HG02798 (cell line): ENCODE data around the gene TRIM45.
"Not testable (repeated sequence)": the region's sequence is repeated elsewhere in the genome, so short reads cannot be mapped to it uniquely, and the experiment has no call there.

Experiments used
- ATAC-seq: cut with Tn5 transposase; IDR thresholded peaks from one replicate; pipeline ENCODE4 v1.9.1; 2021; ENCODE audit warnings: mild to moderate bottlenecking; ENCODE audit not compliant: unreplicated experiment, poor library complexity

TRIM45 gene, protein sequence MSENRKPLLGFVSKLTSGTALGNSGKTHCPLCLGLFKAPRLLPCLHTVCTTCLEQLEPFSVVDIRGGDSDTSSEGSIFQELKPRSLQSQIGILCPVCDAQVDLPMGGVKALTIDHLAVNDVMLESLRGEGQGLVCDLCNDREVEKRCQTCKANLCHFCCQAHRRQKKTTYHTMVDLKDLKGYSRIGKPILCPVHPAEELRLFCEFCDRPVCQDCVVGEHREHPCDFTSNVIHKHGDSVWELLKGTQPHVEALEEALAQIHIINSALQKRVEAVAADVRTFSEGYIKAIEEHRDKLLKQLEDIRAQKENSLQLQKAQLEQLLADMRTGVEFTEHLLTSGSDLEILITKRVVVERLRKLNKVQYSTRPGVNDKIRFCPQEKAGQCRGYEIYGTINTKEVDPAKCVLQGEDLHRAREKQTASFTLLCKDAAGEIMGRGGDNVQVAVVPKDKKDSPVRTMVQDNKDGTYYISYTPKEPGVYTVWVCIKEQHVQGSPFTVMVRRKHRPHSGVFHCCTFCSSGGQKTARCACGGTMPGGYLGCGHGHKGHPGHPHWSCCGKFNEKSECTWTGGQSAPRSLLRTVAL

DNA sequence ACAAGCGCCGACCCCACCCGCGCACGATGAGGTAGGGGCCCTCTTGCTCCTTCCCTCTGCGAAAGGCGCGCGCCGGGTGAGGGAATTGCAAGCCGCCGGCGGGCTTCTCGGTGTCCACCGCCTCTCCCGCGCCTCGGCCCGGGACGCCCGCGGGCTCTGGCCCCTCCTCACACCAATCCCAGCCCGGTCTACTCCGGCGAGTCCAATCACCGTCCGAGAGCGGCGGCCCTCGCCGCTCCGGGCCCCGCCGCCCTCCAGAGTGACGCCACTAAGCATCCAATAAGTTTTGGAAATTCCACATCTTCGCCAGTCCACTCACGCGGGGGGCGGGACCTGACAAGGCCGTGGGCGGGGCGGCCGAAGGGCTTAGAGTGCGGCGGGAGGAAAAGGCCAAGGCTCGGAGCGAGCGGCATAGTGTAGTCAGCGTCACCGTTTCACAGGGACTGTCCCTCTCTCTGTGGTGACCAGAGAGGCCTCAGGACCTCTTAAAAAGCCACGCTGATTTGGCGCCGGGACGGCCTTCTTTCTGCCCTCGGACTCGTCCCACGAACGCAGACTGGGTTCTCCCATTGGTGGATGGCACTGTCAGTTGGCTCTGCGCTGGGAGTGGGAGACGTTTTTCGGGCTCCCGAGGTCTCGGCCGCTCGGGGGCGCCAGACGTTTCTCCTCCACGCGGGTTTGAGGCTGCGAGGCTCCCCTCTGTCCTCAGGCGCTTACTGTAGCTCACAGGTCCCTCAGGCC, at the start of gene TRIM45:
Gene TRIM45 (minus strand): TSS at position 161 of the 741 bp plus-strand sequence. CDS start 548 bp downstream, outside the sequence.
- peak; percentile 93 for ATAC-seq

DNA sequence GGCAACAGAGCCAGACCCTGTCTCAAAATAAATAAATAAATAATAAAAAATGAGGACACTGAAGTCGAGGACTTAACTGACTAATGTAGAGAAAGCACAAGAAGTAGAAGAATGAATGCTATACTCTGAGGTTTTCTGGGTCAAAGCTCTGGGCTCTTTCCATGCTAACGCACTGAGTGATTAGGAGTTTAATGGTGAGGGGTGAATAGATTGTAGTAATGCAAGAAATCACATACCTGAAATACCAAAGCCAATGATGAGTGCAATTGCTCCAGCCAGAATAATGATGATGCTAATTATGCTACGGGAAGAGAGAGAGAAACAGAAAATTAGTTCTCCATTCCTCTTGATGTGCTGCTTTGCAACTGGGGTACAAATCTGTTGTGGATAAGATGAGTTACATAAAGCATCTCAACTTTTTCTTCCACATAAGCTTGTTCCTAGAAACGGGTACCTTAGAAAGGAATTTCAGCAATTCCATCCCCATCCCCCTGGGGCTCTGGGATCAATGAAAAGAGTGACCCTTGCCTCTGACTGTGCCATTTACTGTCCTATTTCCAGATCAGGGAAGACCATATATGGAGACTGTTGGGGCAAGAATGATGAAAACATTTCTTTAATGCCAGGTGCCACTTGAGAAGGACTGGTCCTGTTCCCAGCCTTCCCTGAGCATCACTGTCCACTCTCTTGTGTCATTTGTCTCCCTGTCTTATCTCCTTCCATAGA, 48.5 kb upstream of the TRIM45 start:
- no peak for ATAC-seq

DNA sequence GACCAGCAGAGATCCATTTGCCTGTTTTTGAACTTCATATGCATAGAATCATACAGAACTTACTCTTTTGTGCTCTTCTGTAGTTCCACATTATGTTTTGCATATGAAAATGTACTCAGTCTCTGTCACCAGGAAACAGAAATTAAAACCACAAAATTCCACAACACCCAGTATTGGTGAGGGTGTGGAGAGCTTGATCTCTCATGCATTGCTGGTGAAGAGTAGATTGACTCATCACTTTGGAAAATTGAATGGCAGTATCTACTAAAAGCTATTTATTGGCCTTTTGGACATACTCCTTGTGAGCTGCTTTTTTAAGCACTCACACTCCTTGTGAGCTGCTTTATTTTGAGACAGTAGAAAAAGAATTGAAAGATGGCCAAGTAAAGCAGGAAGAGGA, 45.9 kb upstream of the TRIM45 start:
- ATAC-seq = no peak

DNA sequence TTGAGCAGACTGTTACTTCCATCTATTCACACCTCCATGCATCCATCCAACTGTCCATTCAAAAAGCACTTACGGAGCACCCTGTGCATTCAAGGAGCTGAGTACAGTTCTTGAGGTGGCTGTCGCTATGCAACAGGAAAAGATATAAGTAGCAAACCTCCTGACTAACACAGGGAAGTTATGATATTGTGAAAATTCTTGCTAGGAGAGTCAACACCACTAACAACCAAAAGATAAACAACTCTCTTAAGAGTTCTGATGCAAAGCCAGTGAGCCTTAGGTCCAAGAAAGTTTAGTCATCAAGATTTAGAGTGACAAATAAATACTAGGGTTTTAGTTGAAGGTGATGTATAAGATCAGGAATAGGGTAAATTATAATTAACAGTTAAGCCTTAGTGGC, 44.5 kb upstream of the TRIM45 start:
- ATAC-seq = no peak

DNA sequence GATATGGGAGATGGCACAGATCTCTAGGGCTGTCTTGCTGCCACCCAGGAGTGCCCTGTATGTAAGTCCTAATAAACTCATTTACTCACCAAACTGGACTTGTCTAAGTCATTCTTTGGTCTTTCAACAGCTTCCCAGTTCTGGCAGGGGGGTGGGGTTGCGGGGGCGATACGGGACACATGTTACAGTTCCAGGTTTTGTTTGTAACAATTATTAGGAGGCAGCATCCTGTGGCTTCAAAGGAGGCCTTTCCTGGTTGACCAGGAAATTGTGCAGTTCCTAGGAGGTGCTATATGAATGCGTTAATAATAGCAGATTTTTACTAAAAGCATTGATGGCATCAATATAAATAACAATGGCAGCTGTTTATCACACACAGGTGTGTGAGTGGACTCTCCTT, 42.7 kb upstream of the TRIM45 start:
- no peak for ATAC-seq

DNA sequence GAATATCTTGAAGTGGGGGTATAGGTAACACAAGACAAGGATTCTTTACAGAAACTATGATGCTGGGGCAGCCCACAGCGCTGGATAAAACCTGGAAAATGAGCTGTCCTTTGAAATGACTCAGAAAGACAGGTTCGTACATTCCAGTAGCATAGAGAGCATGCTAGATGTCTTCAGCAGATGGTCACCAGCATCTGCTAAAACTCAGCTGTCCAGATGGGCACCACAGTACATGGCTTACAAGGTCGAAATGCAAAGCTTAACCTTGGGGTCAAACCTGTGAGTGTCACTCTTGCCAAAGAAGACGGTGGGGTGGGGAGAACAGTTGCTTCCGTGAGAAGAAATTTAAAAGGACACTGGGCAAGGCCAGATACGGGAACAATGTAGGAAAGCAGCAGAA, 41.3 kb upstream of the TRIM45 start:
- ATAC-seq = no peak

DNA sequence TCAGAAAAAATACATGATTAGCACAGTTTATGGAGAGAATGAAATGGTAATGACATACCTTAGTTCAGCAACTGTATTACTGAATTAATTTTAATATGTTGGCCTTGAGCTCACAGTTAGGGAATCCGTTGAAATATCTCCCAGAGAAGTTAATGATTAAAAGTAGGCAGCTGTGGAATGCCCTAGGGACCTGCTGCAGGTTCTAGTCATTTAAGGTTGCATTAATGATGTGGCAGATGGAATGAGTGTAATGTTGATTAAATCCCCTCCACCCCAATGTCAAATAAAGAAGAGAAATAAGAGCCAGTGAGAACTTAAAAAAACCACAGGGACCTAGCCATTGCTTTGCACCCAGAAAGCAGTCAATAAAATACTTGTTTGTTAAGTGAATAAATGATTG, 40.3 kb upstream of the TRIM45 start:
- ATAC-seq = no peak

DNA sequence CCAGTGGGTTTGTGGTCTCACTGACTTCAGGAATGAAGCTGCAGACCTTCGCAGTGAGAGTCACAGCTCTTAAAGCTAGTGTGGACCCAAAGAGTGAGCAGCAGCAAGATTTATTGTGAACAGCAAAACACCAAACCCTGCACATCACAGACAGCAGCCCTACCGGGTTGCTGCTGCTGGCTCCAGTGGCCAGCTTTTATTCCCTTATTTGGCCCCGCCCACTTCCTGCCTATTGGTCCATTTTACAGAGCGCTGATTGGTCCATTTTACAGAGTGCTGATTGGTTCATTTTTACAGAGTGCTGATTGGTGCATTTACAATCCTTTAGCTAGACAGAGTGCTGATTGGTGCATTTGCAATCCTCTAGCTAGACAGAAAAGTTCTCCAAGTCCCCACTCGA, 29.8 kb upstream of the TRIM45 start:
- ATAC-seq = not testable (repeated sequence)

DNA sequence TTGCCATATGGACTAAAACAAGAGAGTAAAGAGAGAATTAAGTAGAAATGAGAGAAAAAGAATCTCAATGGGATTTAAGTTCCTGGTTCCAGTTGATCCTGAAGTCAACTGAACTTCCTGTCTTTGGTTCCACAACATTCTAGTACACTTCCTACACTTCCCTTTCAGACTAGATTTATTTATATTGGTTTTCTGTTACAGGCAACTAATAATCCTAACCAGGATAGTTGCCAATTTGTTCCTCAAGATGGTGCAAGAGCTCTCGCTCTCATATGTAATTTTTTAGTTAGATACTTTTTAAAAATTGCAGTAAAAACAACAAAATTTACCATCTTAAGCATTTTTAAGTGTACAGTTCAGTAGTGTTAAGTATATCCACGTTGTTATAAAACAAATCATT, 28.8 kb upstream of the TRIM45 start:
- ATAC-seq = no peak

DNA sequence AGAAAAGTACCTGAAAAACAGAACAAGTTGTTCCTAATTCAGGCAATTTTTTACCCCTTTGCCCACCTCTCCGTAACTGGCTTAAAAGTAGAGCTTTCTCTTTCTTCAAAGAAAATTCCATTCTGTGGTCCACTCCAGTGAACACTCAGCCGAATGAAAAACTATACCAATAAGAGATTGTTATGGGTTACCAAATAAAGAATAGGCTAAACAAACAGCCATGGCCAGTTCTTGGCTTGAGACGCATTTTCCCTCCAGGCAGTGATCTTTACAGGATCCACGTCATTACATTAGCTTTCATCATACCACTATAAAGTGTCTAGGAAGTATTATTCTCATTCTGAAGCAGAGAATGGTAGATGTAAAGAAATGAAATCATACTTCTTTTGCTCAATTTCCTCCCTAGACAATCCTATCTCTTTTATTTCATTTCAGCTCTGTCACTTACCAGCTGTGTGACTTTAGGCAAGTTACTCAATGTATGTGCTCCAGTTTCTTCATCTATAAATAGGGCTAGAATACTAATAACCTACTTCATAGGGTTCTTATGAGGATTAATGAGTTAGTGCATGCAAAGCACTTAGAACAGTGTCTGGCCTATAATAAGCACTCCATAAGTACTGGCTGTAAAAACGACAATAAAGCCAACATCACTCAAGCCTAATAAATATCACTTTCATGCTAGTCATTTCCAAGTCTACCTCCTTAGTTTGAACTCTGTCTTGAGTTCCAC, 26.5 kb upstream of the TRIM45 start:
- ATAC-seq = no peak

DNA sequence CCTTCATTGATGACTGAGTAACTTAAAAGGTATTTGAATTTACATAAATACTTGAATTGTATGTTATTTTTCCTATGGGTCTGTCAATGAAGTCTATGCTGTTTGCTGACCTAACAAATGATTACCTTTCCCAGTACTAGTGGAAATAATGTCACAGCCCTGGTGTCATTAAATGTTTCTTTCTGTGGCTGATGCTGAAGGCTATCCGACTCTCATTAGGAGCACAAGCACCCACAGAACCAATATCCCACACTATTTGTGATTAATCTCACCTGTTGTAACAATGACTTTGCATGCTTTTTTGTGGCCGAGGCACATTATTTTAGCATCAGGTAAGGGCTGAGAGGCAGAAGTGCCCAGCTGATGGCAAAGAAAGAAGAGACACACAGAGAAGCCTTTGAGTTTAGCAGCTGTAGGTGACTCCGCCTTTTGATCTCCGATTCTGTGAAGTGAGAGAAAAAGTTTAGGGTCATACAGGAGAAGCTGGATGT, 25.8 kb upstream of the TRIM45 start:
- ATAC-seq = no peak

DNA sequence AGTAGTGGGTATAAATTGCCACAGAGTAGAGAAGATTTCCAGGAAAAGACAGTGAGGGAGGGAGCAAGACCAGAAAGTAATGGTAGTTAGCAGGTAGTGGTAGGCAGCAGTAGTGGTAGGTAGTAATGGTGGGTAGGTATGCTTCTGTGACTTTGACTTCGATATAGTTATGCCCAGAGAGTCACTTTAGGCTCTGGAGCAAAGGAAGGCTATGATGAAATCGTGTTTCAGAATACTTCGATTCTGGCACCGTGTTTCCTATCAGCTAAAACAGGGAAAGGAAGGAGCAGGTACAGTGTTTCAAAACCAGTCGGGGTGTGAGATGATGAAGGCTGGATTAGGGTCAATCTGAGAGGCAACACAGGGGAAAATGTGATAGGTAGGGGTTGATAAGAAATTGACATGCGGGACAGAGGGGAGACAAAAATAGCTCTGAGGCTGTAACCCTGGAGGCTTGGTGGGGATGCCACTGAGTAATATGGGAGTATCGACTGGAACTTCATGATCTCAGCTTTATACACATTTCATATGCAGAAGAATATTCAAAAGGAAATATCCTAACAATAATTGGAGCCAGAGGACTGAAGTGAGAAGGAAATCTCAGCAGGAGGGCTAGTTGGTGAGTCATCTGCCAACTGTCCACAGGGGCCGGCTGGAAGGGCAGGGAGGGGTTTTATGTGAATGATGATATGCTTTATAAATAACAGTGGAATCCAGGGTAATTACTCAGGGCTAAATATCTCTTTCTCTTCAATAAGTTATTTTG, 25.2 kb upstream of the TRIM45 start:
- ATAC-seq = no peak

DNA sequence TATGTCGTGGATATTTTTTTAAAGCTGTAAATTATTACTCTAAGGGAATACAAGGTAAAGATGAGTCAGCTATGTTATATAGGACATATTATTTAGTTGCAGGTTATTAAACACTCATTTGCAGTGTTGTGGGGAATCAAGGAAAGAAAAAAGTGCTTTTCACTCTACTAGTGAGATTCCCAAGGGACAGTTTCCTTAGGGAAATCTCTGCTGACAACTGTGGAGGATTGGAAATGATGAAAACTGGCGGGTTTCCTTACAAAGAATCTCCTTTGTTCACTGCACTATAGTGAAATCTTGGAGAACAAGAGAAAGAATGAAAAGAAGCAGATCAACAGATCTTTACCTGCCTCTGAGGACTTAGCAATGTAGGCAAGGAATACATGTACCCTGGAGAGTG, 24.5 kb upstream of the TRIM45 start:
- ATAC-seq = no peak

DNA sequence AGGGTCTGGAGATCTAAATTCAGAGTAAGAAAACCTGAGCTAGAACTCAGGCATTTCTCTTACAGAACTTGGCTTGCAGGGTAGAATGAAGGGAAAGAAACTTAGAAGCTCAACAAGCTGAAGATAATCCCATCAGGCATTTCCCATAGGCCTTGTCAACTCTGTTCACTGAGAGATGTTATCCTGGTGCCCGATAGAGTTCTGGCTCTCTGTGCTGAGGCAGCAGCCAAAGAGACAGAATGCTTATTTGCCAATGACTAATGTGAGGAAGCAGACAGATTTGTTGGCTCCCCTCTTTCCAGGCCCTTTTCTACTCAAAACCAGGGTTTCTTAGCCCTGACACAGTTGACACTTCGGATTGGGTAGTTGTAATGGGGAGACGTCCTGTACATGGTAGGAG, 22.3 kb upstream of the TRIM45 start:
- ATAC-seq = no peak

DNA sequence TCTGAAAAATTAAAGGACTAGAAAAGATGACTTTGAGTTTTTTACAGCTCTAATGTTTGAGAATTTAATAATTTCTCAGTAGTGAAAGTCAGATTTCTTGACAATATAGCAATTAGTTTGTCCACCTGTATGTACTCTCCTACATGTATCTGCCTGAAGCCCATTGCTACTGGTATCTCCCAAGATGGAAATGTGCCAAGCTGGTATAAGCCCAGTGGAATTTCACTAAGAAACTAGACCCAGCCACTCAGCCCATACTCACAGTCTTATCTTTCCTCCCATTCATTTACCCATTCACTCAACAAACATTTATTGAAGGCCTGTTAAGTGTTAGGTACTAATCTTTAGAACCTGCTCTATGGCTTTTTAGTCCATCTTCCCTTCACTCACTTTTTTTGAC, 21.6 kb upstream of the TRIM45 start:
- no peak for ATAC-seq

DNA sequence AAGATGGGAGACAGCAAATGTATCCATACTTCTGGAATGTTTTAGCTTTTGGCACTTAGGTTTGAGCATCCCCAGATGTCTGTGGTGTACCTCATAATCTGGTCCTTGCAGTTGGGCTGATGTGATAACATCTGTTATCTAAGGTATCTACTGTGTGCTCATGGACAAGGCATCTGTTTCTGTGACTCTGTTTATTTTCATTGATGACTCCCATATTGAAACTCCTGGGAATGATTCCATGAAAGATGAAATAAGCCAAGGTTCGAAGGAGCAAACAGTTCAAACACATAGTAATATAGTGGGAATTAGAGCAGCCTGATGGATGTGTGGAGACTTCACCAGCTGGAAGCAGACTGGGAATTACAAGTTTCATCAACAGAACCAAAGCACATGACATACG, 20.7 kb upstream of the TRIM45 start:
- no peak for ATAC-seq

DNA sequence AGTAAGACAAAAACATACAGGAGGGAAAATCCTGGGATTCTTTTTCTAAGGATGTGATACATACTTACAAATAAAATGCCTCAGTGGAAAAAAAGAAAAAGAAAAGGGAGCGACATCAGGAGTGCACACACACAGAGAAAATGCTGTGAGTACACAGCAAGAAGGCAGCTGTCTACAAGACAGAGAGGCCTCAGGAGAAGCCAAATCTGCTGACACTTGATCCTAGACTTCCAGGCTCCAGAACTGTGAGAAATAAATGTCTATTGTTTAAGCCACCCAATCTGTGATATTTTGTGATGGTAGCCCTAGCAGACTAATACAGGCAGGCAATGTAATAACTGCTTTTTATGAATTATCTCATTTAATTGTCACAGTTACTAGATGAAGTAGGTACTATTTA, 17.0 kb upstream of the TRIM45 start:
- no peak for ATAC-seq

DNA sequence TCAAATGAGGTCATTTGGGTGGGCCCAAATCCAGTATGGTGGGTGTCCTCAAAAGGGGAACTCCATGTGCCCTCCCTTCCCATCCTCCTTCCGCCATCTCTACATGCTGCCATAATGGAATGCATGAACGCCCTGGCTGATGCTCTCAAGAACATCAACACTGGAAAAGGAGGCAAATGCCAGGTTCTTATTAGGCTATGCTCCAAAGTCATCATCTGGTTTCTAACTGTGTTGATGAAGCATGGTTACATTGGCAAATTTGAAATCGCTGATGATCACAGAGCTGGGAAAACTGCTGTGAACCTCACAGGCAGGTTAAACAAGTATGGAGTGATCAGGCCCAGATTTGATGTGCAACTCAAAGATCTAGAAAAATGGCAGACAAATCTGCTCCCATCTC, 16.6 kb upstream of the TRIM45 start:
- no peak for ATAC-seq

DNA sequence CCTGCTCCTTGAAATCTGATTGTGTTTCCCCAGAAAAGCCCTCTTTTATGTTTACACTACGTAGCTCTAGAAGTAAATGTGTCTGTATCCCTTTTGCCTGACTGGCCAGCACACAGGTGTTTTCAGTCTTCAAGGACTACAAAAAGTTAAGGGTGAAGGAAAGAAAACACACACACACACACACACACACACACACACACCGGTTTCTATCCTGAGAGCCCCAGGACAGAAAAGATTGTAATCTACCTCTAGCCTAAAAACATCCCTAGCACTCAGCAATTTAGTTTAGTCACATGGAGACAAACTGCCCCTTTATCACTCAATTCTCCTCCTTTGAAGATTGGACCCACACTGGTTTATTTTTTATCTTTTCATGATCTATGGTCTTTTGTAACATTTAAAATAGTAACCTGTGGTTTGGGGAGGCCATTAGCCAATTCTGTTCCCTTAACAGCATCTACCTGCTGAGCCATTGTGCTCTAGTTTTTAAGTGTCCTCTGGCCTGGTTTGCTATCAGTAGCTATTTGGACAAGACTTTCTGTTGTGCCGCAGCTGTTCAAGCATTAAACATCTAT, 15.8 kb upstream of the TRIM45 start:
- no peak for ATAC-seq
